ENCODE measurements around the gene ARHGAP19. TPM values are rescaled to one million over a fixed set of nuclear protein-coding genes. Genes with fewer than 3 reads are reported as not detected.
A peak's percentile ranks its signal among the peaks of the same experiment; 100 is the strongest.

The ARHGAP19 gene
- total RNA-seq, 2 donors from 2014 or later = 26.8 to 47.6 TPM

GRCh38 chr10:97333601-97334369 is 41.3 kb upstream of the ARHGAP19 start:
- H3K9me3 Mint-ChIP-seq = no peaks in the 10 kb centered on the region
- H3K36me3 Mint-ChIP-seq (ENCODE audit: low read depth) = peaks cover 16% of the 10 kb centered on the region
- H3K9me3 ChIP-seq (ENCODE audit: control insufficient read depth, low read length) = no peaks in the 10 kb centered on the region
- peaks cover 20% of the 10 kb centered on the region for H3K27me3 Mint-ChIP-seq (ENCODE audit: insufficient read depth)
- H3K27ac ChIP-seq (ENCODE audit: low read depth, low read length) = no peak overlapping the region
- H3K27ac Mint-ChIP-seq = peak overlapping the region; percentile 97
- 0% methylated on average over 20 to 89 of the region's 89 CpGs for WGBS, 2 experiments (ENCODE audit: insufficient coverage in 1 of 2, insufficient read length in 1 of 2)
- H3K4me1 ChIP-seq (ENCODE audit: control insufficient read depth, insufficient read depth, low read length) = peaks cover 10% of the 10 kb centered on the region
- H3K4me3 ChIP-seq (ENCODE audit: low read length) = peak overlapping the region; percentile 87
- peaks cover 3% of the 10 kb centered on the region for H3K36me3 ChIP-seq (ENCODE audit: control insufficient read depth, insufficient read depth, low read length)
- H3K4me1 Mint-ChIP-seq = peaks cover 53% of the 10 kb centered on the region
- H3K4me3 Mint-ChIP-seq = peak overlapping the region; percentile 80
- peak; percentile 79 for DNase-seq
- peak overlapping the region; percentile 91 for H3K9ac ChIP-seq (ENCODE audit: extremely low read depth, low read length, poor library complexity, severe bottlenecking)
- no peak for TF ChIP-seq CTCF (conservative IDR thresholded peaks at IDR 0.05)
- H3K27me3 ChIP-seq (ENCODE audit: control insufficient read depth, insufficient read depth, low read length, poor library complexity, severe bottlenecking) = peaks cover 11% of the 10 kb centered on the region

GRCh38 chr10:97333351-97333600 is 40.8 kb upstream of the ARHGAP19 start:
- Mint-ChIP-seq H3K27me3 (ENCODE audit: insufficient read depth) (peaks cover 15% of the 10 kb centered on the region), H3K27ac (peak overlapping the region; percentile 97), H3K9me3 (no peaks in the 10 kb centered on the region), H3K4me1 (peaks cover 56% of the 10 kb centered on the region), H3K36me3 (ENCODE audit: low read depth) (peaks cover 16% of the 10 kb centered on the region), H3K4me3 (peak overlapping the region; percentile 80)
- peak overlapping the region; percentile 91 for H3K9ac ChIP-seq (ENCODE audit: extremely low read depth, low read length, poor library complexity, severe bottlenecking)
- peak; percentile 79 for DNase-seq
- peaks cover 10% of the 10 kb centered on the region for H3K4me1 ChIP-seq (ENCODE audit: control insufficient read depth, insufficient read depth, low read length)
- peaks cover 3% of the 10 kb centered on the region for H3K36me3 ChIP-seq (ENCODE audit: control insufficient read depth, insufficient read depth, low read length)
- H3K27me3 ChIP-seq (ENCODE audit: control insufficient read depth, insufficient read depth, low read length, poor library complexity, severe bottlenecking) = peaks cover 8% of the 10 kb centered on the region
- TF ChIP-seq CTCF (conservative IDR thresholded peaks at IDR 0.05) = peak; percentile 54
- H3K4me3 ChIP-seq (ENCODE audit: low read length) = peak overlapping the region; percentile 87
- 0% methylated on average over 3 to 7 of the region's 7 CpGs for WGBS, 2 experiments (ENCODE audit: insufficient coverage in 1 of 2, insufficient read length in 1 of 2)
- no peak overlapping the region for H3K27ac ChIP-seq (ENCODE audit: low read depth, low read length)
- H3K9me3 ChIP-seq (ENCODE audit: control insufficient read depth, low read length) = no peaks in the 10 kb centered on the region

- Mint-ChIP-seq H3K36me3 (ENCODE audit: low read depth) (peaks cover 16% of the 10 kb centered on the region), H3K4me3 (peak overlapping the region; percentile 80), H3K4me1 (peaks cover 57% of the 10 kb centered on the region), H3K9me3 (no peaks in the 10 kb centered on the region), H3K27me3 (ENCODE audit: insufficient read depth) (peaks cover 9% of the 10 kb centered on the region), H3K27ac (peak overlapping the region; percentile 97)
- DNase-seq = peak; percentile 76
- H3K9me3 ChIP-seq (ENCODE audit: control insufficient read depth, low read length) = no peaks in the 10 kb centered on the region
- H3K4me1 ChIP-seq (ENCODE audit: control insufficient read depth, insufficient read depth, low read length) = peaks cover 6% of the 10 kb centered on the region
- peaks cover 3% of the 10 kb centered on the region for H3K36me3 ChIP-seq (ENCODE audit: control insufficient read depth, insufficient read depth, low read length)
- TF ChIP-seq CTCF (conservative IDR thresholded peaks at IDR 0.05) = no peak
- no peak overlapping the region for H3K27ac ChIP-seq (ENCODE audit: low read depth, low read length)
- WGBS, 2 experiments (ENCODE audit: insufficient coverage in 1 of 2, insufficient read length in 1 of 2) = 6 to 12% methylated on average over 15 to 18 of the region's 18 CpGs
- peak overlapping the region; percentile 87 for H3K4me3 ChIP-seq (ENCODE audit: low read length)
- peaks cover 3% of the 10 kb centered on the region for H3K27me3 ChIP-seq (ENCODE audit: control insufficient read depth, insufficient read depth, low read length, poor library complexity, severe bottlenecking)
- H3K9ac ChIP-seq (ENCODE audit: extremely low read depth, low read length, poor library complexity, severe bottlenecking) = peak overlapping the region; percentile 91
Observed at GRCh38 chr10:97332591-97333350, 40.3 kb upstream of the ARHGAP19 start.

Measured in endodermal cell (in vitro differentiated cells).